GM21360 (cell line): ENCODE data around the gene KIFC1.

Experiments used
- ATAC-seq: cut with Tn5 transposase; IDR thresholded peaks from one replicate; pipeline ENCODE4 v1.9.1; 2021; ENCODE audit warnings: mild to moderate bottlenecking, moderate library complexity; ENCODE audit not compliant: unreplicated experiment

Gene KIFC1

GRCh38 chr6:33424855-33425667, 33.4 kb downstream of the KIFC1 start:
- no peak for ATAC-seq

GRCh38 chr6:33425668-33426577, 34.3 kb downstream of the KIFC1 start:
- peak; percentile 42 for ATAC-seq

- no peak for ATAC-seq
Observed at GRCh38 chr6:33426590-33427511, 35.2 kb downstream of the KIFC1 start.

GRCh38 chr6:33427585-33428223, 36.1 kb downstream of the KIFC1 start:
- no peak for ATAC-seq

- no peak for ATAC-seq
Observed at GRCh38 chr6:33428224-33428965, 36.8 kb downstream of the KIFC1 start.

GRCh38 chr6:33428966-33429749, 37.5 kb downstream of the KIFC1 start:
- no peak for ATAC-seq

GRCh38 chr6:33429750-33430052, 38.1 kb downstream of the KIFC1 start:
- ATAC-seq = no peak

GRCh38 chr6:33430334-33430733, 38.7 kb downstream of the KIFC1 start:
- ATAC-seq = no peak

- no peak for ATAC-seq
Observed at GRCh38 chr6:33430991-33431879, 39.6 kb downstream of the KIFC1 start.

- no peak for ATAC-seq
Observed at GRCh38 chr6:33431880-33432541, 40.4 kb downstream of the KIFC1 start.

- ATAC-seq = no peak
Observed at GRCh38 chr6:33432546-33432945, 40.9 kb downstream of the KIFC1 start.

- ATAC-seq = no peak
Observed at GRCh38 chr6:33433001-33433543, 41.4 kb downstream of the KIFC1 start.

GRCh38 chr6:33433544-33434191, 42.0 kb downstream of the KIFC1 start:
- no peak for ATAC-seq

GRCh38 chr6:33434961-33435360, 43.3 kb downstream of the KIFC1 start:
- no peak for ATAC-seq

GRCh38 chr6:33437666-33438065, 46.0 kb downstream of the KIFC1 start:
- ATAC-seq = no peak

- no peak for ATAC-seq
Observed at GRCh38 chr6:33438978-33439594, 47.5 kb downstream of the KIFC1 start.
